HG02610 (cell line): ENCODE data around the gene MTMR10.

Source experiments
- ATAC-seq: cut with Tn5 transposase; IDR thresholded peaks from one replicate; pipeline ENCODE4 v1.9.1; 2021; ENCODE audit warnings: mild to moderate bottlenecking, moderate library complexity; ENCODE audit not compliant: unreplicated experiment

Gene MTMR10

GRCh38 chr15:30962079-30962478 lies 29.3 kb downstream of the MTMR10 start:
- ATAC-seq = no peak

- ATAC-seq = no peak
Observed at GRCh38 chr15:30958219-30958618, 33.2 kb downstream of the MTMR10 start.

GRCh38 chr15:30956216-30957124 lies 35.0 kb downstream of the MTMR10 start:
- no peak for ATAC-seq

DNA sequence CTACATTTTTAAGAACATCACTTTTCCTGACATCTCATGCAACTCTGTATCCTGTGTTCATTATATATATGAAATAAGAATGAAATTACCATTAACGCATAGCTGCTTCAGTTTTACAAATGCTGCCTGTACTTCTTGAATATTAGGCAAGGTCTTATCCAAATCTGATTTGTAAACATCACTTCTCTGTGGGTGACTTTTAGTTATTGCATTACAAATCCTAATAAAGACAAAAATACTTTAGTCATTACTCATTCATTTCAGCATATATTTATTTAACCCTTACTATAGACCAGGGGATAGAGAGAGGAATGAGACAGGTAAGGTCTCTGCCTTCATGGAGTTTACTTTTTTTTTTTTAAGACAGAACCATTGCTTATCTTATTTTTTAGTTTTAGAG lies 36.8 kb downstream of the MTMR10 start:
- no peak for ATAC-seq

GRCh38 chr15:30953731-30954378 lies 37.6 kb downstream of the MTMR10 start:
- ATAC-seq = no peak

- ATAC-seq = no peak
Observed at GRCh38 chr15:30953183-30953582, 38.2 kb downstream of the MTMR10 start.

DNA sequence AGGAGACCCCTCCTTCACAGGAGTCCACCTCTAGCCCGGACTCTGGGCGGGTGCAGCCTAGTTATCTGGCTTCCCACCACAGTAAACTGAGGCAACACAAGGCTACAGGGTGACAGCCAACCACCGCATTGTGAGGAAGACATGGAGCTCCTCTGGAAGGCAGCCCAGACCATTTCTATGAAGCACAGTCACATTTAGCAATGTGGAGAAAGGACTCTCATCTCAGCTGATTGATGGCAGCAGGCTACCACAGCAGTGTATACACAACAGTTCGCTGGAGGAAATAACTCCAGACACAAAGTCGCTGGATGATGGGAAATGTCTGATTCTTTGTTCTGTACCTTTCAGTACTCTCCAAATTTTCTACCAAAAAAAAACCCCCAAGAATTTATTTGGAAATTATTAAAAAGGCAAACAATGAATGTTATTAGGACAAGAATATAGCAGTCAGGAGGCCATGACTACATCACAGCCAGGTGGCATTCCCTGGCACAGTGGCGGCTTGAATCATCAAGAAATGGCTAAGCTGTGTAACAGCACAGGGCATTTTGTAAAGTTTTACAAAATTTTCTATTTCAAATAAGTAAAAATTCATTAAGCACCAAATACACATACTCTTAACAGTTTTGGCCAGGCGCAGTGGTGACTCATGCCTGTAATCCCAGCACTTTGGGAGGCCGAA lies 47.6 kb downstream of the MTMR10 start:
- ATAC-seq = no peak

DNA sequence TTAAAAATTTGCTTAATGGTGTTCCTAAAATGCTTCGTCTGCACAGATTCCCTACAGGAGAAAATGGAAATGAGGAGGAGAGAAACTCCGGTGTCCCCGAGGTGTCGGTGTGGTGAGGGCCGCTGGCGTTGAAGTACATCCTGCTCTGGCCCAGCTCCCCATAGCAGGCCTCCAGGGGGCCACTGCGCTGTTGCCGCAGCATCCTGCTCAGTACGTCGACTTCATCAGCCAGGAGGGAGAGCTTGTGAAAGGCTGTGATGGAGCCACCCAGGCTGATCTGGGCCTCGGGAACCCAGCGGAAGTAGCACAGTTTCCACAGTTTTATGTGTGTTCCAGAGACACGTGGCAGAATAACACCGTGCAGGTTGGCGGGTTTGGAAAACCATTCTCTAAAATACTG lies 49.9 kb downstream of the MTMR10 start:
- ATAC-seq = no peak

- ATAC-seq = no peak
Observed at GRCh38 chr15:30940359-30940758, 51.1 kb downstream of the MTMR10 start.

DNA sequence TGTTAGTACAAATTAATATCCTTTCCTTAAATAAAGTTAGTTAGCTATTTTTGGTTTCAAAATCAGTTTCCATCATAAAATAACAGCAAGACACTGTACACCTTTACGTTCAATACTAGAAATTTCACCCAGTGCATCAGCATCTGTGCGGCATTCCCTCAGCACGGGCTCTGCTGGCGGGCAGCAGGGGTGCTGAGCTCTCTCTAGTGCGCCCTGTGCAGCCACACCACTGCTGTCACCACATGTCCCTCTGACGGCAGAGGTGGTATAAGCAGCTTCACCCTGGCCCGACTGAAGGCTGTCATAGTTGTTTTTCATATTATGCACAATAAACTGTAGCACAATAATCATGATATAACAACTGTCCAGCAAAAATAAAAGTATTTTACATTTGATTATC lies 52.3 kb downstream of the MTMR10 start:
- ATAC-seq = no peak

GRCh38 chr15:30933293-30933692 lies 58.1 kb downstream of the MTMR10 start:
- no peak for ATAC-seq

DNA sequence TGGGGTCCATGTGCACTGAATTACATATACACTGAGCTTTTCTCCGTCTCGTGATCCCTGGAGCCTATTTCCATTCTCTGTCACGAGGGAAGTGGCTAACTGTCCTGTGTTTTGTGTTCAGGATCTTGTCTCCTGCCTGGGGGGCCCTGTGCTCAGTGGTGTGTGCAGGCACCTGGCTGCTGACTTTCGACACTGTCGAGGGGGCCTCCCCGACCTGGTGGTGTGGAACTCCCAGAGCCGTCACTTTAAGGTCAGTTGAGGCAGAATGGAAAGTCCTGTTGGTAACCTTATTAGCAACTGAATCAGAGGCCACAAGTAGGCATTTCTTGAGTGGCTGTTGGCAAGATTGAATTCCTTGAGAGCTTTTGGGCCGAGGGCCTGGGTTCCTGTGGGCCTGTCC lies 61.0 kb downstream of the MTMR10 start:
- no peak for ATAC-seq

DNA sequence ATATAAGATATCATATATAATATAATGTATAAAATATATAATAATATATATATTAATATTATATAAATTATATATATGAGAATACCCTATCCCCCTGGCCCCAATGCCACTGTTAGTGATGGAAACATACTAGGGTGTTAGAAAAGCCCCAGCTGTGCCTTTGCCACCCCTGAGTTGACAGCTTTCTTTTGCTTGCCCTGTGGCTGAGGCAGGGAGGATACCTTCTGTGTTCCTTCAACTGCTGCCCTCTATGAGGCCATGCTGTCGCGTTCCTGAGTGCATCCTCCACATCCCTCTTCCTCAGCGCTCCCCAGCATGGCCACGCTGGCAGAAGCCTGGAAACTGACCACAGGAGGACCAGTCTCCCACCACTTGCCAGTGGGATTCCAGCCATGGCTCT lies 61.4 kb downstream of the MTMR10 start:
- ATAC-seq = no peak

- no peak for ATAC-seq
Observed at GRCh38 chr15:30929064-30929669, 62.3 kb downstream of the MTMR10 start.

GRCh38 chr15:30928076-30928475 lies 63.4 kb downstream of the MTMR10 start:
- no peak for ATAC-seq

GRCh38 chr15:30927148-30927761 lies 64.2 kb downstream of the MTMR10 start:
- no peak for ATAC-seq

- ATAC-seq = no peak
Observed at GRCh38 chr15:30926161-30926560, 65.3 kb downstream of the MTMR10 start.

- no peak for ATAC-seq
Observed at GRCh38 chr15:30925686-30926085, 65.7 kb downstream of the MTMR10 start.

DNA sequence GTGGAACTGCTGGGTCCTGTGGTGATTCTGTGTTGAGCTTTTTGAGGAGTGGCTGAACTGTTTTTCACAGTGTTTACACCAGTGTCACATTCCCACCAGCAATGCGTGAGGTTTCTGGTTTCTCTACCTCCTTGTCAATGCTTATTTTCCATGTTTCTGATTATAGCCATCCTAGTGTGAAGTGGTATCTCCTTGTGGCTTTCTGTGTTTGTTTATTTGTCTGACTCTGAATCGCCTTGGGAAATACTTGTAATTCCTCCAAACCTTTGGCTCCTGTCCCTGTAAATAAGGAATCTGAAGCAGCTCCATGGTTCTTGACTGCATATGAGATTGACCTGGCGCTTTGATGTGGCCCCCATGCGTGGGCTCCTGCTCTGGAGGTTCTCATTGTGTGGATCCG lies 67.1 kb downstream of the MTMR10 start:
- ATAC-seq = no peak

- no peak for ATAC-seq
Observed at GRCh38 chr15:30923429-30923828, 68.0 kb downstream of the MTMR10 start.
